OCI-LY1 (cell line): ENCODE results near the gene ZNF844.

Source experiments
- H2AFZ ChIP-seq: fragments of 200-600 bp; sonication (generic), shearing (Covaris generic); 2 replicates; pipeline ENCODE4 v1.6.0; 2014; ENCODE audit warnings: antibody characterized with exemption, mild to moderate bottlenecking, low read length
- H3F3A ChIP-seq: fragments of 200-600 bp; sonication (generic), shearing (Covaris generic); 2 replicates; pipeline ENCODE4 v1.6.0; 2014; ENCODE audit warnings: mild to moderate bottlenecking, antibody characterized with exemption, low read length, moderate library complexity; ENCODE audit not compliant: insufficient read depth
- H3K27ac ChIP-seq: fragments of 200-600 bp; sonication (generic); 2 replicates; pipeline ENCODE4 v1.5.1; 2014; ENCODE audit warnings: low read length, mixed run types, mild to moderate bottlenecking, low read depth; ENCODE audit not compliant: poor library complexity, severe bottlenecking
- H3K27me3 ChIP-seq: fragments of 200-600 bp; sonication (generic); 2 replicates; pipeline ENCODE4 v1.6.0; 2014; ENCODE audit warnings: antibody characterized with exemption, mild to moderate bottlenecking, low read length, moderate library complexity; ENCODE audit not compliant: insufficient read depth
- H3K36me3 ChIP-seq: fragments of 200-600 bp; sonication (generic); 2 replicates; pipeline ENCODE4 v1.6.1; 2014; ENCODE audit warnings: mild to moderate bottlenecking, antibody characterized with exemption, low read length, moderate library complexity, mixed read lengths; ENCODE audit not compliant: insufficient read depth
- H3K4me1 ChIP-seq: fragments of 200-600 bp; sonication (generic); 2 replicates; pipeline ENCODE4 v1.5.1; 2014; ENCODE audit warnings: mild to moderate bottlenecking, low read length, moderate library complexity; ENCODE audit not compliant: insufficient read depth, severe bottlenecking
- H3K4me2 ChIP-seq: fragments of 200-600 bp; sonication (generic), shearing (Covaris generic); 2 replicates; pipeline ENCODE4 v1.6.1; 2014; ENCODE audit warnings: low read length
- H3K4me3 ChIP-seq: fragments of 200-600 bp; sonication (generic); 2 replicates; pipeline ENCODE4 v1.5.1; 2014; ENCODE audit warnings: low read length, low read depth, mild to moderate bottlenecking, mixed read lengths; ENCODE audit not compliant: poor library complexity, severe bottlenecking
- H3K79me2 ChIP-seq: fragments of 200-600 bp; shearing (Covaris generic); 2 replicates; pipeline ENCODE4 v1.6.1; 2016; ENCODE audit warnings: mixed run types, low read length, mixed read lengths; ENCODE audit not compliant: insufficient read depth
- H3K9ac ChIP-seq: fragments of 200-600 bp; sonication (generic), shearing (Covaris generic); 2 replicates; pipeline ENCODE4 v1.6.1; 2014; ENCODE audit warnings: mild to moderate bottlenecking, low read length, mixed read lengths
- H3K9me2 ChIP-seq: fragments of 200-600 bp; sonication (generic), shearing (Covaris generic); 2 replicates; pipeline ENCODE4 v1.6.1; 2014; ENCODE audit warnings: low read depth, mild to moderate bottlenecking, low read length, mixed read lengths
- H3K9me3 ChIP-seq: fragments of 200-600 bp; shearing (Covaris generic); 2 replicates; pipeline ENCODE4 v1.6.1; 2014; ENCODE audit warnings: low read length, mixed read lengths
- H4K20me1 ChIP-seq: fragments of 200-600 bp; sonication (generic), shearing (Covaris generic); 2 replicates; pipeline ENCODE4 v1.6.0; 2016; ENCODE audit warnings: mild to moderate bottlenecking, low read length; ENCODE audit not compliant: insufficient read depth
- EZH2 ChIP-seq: fragments of 200-600 bp; sonication (generic), shearing (Covaris generic); IDR thresholded peaks from 2 replicates; pipeline ENCODE4 v1.8.0; 2017; ENCODE audit warnings: borderline replicate concordance, mixed run types, mild to moderate bottlenecking, antibody characterized with exemption, low read length, moderate library complexity, mixed read lengths
- TF ChIP-seq, protein P1 (sequence below): fragments of 200-600 bp; sonication (generic), shearing (Covaris generic); IDR thresholded peaks from 2 replicates; pipeline ENCODE4 v1.5.1; 2017; ENCODE audit warnings: mild to moderate bottlenecking, antibody characterized with exemption, low read length, moderate library complexity, mixed read lengths

Gene ZNF844

DNA sequence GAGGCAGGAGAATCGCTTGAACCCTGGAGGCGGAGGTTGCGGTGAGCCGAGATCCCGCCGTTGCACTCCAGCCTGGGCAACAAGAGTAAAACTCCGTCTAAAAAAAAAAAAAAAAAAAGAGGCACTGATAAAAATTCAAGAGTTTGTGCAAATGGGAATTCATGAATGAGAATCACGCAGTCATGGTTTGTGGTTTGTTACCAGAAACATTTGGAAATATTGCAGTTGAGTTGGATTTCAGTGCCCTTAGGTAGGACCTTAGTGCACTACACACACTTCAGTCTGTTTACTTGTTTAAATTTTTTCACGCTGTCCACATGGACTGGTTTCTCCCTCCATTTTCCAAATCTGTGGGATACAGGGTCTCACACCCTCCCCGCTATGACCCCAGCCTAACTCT lies 28.4 kb downstream of the ZNF844 start:
- H3K4me3 ChIP-seq: no peak overlapping the region
- no peaks in the 10 kb centered on the region for H3K27me3 ChIP-seq
- no peak overlapping the region for H3K4me2 ChIP-seq
- no peak for TF ChIP-seq EZH2
- TF ChIP-seq, protein P1, sequence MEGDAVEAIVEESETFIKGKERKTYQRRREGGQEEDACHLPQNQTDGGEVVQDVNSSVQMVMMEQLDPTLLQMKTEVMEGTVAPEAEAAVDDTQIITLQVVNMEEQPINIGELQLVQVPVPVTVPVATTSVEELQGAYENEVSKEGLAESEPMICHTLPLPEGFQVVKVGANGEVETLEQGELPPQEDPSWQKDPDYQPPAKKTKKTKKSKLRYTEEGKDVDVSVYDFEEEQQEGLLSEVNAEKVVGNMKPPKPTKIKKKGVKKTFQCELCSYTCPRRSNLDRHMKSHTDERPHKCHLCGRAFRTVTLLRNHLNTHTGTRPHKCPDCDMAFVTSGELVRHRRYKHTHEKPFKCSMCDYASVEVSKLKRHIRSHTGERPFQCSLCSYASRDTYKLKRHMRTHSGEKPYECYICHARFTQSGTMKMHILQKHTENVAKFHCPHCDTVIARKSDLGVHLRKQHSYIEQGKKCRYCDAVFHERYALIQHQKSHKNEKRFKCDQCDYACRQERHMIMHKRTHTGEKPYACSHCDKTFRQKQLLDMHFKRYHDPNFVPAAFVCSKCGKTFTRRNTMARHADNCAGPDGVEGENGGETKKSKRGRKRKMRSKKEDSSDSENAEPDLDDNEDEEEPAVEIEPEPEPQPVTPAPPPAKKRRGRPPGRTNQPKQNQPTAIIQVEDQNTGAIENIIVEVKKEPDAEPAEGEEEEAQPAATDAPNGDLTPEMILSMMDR: no peak
- no peaks in the 10 kb centered on the region for H4K20me1 ChIP-seq
- no peaks in the 10 kb centered on the region for H3K4me1 ChIP-seq
- no peaks in the 10 kb centered on the region for H3K9me3 ChIP-seq
- no peaks in the 10 kb centered on the region for H3F3A ChIP-seq
- no peak overlapping the region for H2AFZ ChIP-seq
- no peak overlapping the region for H3K9ac ChIP-seq
- no peak overlapping the region for H3K27ac ChIP-seq
- H3K36me3 ChIP-seq: no peaks in the 10 kb centered on the region
- H3K79me2 ChIP-seq: no peaks in the 10 kb centered on the region
- H3K9me2 ChIP-seq: no peaks in the 10 kb centered on the region

DNA sequence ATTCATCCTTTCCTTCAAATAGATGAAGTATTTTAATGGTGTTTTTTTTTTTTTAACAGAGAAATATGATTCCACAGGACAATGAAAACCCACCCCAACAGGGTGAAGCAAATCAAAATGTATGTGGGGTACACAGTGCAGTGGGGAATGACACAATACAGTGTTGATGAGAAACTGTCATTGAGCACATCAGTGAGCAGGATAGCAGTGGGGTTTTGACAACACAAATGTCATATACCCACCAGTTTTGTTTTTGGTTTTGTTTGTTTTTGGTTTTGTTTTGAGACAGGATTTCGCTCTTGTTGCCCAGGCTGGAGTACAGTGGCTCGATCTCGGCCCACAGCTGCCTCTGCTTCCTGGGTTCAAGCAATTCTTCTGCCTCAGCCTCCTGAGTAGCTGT lies 29.2 kb downstream of the ZNF844 start:
- Histone ChIP-seq H3K27ac (no peak overlapping the region), H3K27me3 (no peaks in the 10 kb centered on the region), H3K36me3 (no peaks in the 10 kb centered on the region), H4K20me1 (no peaks in the 10 kb centered on the region), H3K4me3 (no peak overlapping the region), H3K4me1 (no peaks in the 10 kb centered on the region), H3K9me3 (no peaks in the 10 kb centered on the region), H3K79me2 (no peaks in the 10 kb centered on the region), H3K4me2 (no peak overlapping the region), H2AFZ (no peak overlapping the region), H3K9me2 (no peaks in the 10 kb centered on the region), H3F3A (no peaks in the 10 kb centered on the region), H3K9ac (no peak overlapping the region)
- TF ChIP-seq, protein P1: no peak
- TF ChIP-seq EZH2: no peak

DNA sequence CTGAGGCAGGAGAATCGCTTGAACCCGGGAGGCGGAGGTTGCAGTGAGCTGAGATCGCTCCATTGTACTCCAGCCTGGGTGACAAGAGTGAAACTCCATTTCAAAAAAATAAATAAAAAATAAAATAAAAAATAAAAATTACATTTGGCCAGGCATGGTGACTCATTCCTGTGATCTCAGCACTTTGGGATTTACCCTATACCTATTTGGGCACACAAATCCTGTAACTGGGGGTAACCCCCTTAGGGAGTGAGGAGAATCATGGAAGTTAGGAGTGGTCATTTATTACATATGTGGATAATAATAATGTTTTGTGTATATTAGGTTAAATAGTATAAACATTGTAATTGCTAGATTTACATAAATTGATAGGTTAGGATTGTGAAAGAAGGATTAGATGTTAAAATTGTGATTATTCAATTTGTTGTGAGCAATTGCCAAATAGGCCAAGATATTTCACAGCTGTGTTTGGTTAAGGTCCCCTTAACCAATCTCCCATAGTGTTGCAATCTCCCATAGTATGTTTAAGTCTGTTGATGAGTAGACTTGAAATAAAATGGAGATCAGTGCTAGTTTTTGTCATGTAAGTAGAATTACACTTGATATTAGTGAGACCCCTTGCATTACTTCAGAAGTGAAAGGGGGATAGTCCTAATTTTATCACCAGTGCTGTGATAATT lies 30.7 kb downstream of the ZNF844 start:
- no peaks in the 10 kb centered on the region for H3K9me2 ChIP-seq
- no peak overlapping the region for H3K9ac ChIP-seq
- no peaks in the 10 kb centered on the region for H3K4me1 ChIP-seq
- no peak overlapping the region for H3K4me2 ChIP-seq
- H3K79me2 ChIP-seq: no peaks in the 10 kb centered on the region
- no peaks in the 10 kb centered on the region for H3F3A ChIP-seq
- TF ChIP-seq EZH2: no peak
- TF ChIP-seq, protein P1: no peak
- no peaks in the 10 kb centered on the region for H4K20me1 ChIP-seq
- H3K4me3 ChIP-seq: no peak overlapping the region
- no peaks in the 10 kb centered on the region for H3K9me3 ChIP-seq
- no peak overlapping the region for H3K27ac ChIP-seq
- H2AFZ ChIP-seq: no peak overlapping the region
- no peaks in the 10 kb centered on the region for H3K27me3 ChIP-seq
- no peaks in the 10 kb centered on the region for H3K36me3 ChIP-seq
